Effector memory CD8-positive, alpha-beta T cell (primary cell): ENCODE measurements around the gene PLCB4.

Source experiments
- ATAC-seq: fragments of 150-1000 bp; cut with Tn5 transposase; replicated peaks from 2 replicates; pipeline ENCODE4 v1.10.0; 2021; ENCODE audit warnings: mild to moderate bottlenecking, moderate library complexity
- DNase-seq, 3 experiments: peaks; one replicate each; pipeline ENCODE4 v3.0.0; 2021
- H3K27ac Mint-ChIP-seq, 2 donors: one replicate each; pipeline ENCODE4 v1.8.0; 2022; ENCODE audit warnings: mild to moderate bottlenecking in 2 of 2, mixed read lengths in 2 of 2, moderate library complexity in 2 of 2
- H3K27me3 Mint-ChIP-seq, 2 donors: one replicate each; pipeline ENCODE4 v1.8.0; 2022; ENCODE audit warnings: mixed read lengths in 2 of 2
- H3K36me3 Mint-ChIP-seq: one replicate; pipeline ENCODE4 v1.8.0; 2022; ENCODE audit warnings: mild to moderate bottlenecking, moderate library complexity, mixed read lengths; ENCODE audit not compliant: insufficient read depth
- H3K4me1 Mint-ChIP-seq, 2 donors: one replicate each; pipeline ENCODE4 v1.8.0; 2022; ENCODE audit warnings: low read depth in 2 of 2, mixed read lengths in 2 of 2
- H3K4me3 Mint-ChIP-seq, 2 donors: one replicate each; pipeline ENCODE4 v1.8.0; 2022; ENCODE audit warnings: mild to moderate bottlenecking in 2 of 2, mixed read lengths in 2 of 2, moderate library complexity in 2 of 2
- H3K9me3 Mint-ChIP-seq, 2 donors: one replicate each; pipeline ENCODE4 v1.8.0; 2022; ENCODE audit warnings: mixed read lengths in 2 of 2

Gene PLCB4

GRCh38 chr20:9342651-9343050 lies 273.8 kb downstream of the PLCB4 start:
- Mint-ChIP-seq H3K4me1 (no peaks in the 10 kb centered on the region), H3K27me3 (no peaks in the 10 kb centered on the region), H3K36me3 (no peaks in the 10 kb centered on the region), H3K4me3 (no peak overlapping the region), H3K27ac (no peak overlapping the region), H3K9me3 (peaks cover 11% of the 10 kb centered on the region in 2 donors)
- no peak for DNase-seq
- no peak for ATAC-seq

- DNase-seq (no peak), ATAC-seq (no peak)
- H3K9me3 Mint-ChIP-seq = peaks cover 11% of the 10 kb centered on the region in 2 donors
- H3K4me3 Mint-ChIP-seq = no peak overlapping the region
- H3K36me3 Mint-ChIP-seq = no peaks in the 10 kb centered on the region
- H3K27me3 Mint-ChIP-seq = no peaks in the 10 kb centered on the region
- H3K4me1 Mint-ChIP-seq = no peaks in the 10 kb centered on the region
- no peak overlapping the region for H3K27ac Mint-ChIP-seq
Measured at GRCh38 chr20:9344083-9344920, 275.4 kb downstream of the PLCB4 start.

GRCh38 chr20:9348316-9348715 lies 279.4 kb downstream of the PLCB4 start:
- H3K36me3 Mint-ChIP-seq = no peaks in the 10 kb centered on the region
- H3K27me3 Mint-ChIP-seq = no peaks in the 10 kb centered on the region
- H3K4me3 Mint-ChIP-seq = no peak overlapping the region
- H3K9me3 Mint-ChIP-seq = peaks cover 11% of the 10 kb centered on the region in 2 donors
- ATAC-seq = no peak
- H3K27ac Mint-ChIP-seq = no peak overlapping the region
- H3K4me1 Mint-ChIP-seq = no peaks in the 10 kb centered on the region
- no peak for DNase-seq

- no peaks in the 10 kb centered on the region for H3K36me3 Mint-ChIP-seq
- no peak for ATAC-seq
- no peaks in the 10 kb centered on the region for H3K4me1 Mint-ChIP-seq
- no peaks in the 10 kb centered on the region for H3K27me3 Mint-ChIP-seq
- peaks cover 8% of the 10 kb centered on the region in 2 donors for H3K9me3 Mint-ChIP-seq
- no peak overlapping the region for H3K4me3 Mint-ChIP-seq
- H3K27ac Mint-ChIP-seq = no peak overlapping the region
- DNase-seq = no peak
Measured at GRCh38 chr20:9348747-9349146, 279.9 kb downstream of the PLCB4 start.

- H3K4me1 Mint-ChIP-seq = no peaks in the 10 kb centered on the region
- H3K36me3 Mint-ChIP-seq = no peaks in the 10 kb centered on the region
- DNase-seq = no peak
- ATAC-seq = no peak
- H3K27me3 Mint-ChIP-seq = no peaks in the 10 kb centered on the region
- H3K4me3 Mint-ChIP-seq = no peak overlapping the region
- H3K27ac Mint-ChIP-seq = no peak overlapping the region
- H3K9me3 Mint-ChIP-seq = peaks cover 3% of the 10 kb centered on the region in 2 donors
Measured at GRCh38 chr20:9349249-9349648, 280.4 kb downstream of the PLCB4 start.

- H3K9me3 Mint-ChIP-seq = peaks cover 0 to 1% of the 10 kb centered on the region in 2 donors
- ATAC-seq = no peak
Measured at GRCh38 chr20:9352739-9353138, 283.9 kb downstream of the PLCB4 start.

GRCh38 chr20:9353180-9353915 lies 284.5 kb downstream of the PLCB4 start:
- DNase-seq (no peak), ATAC-seq (no peak)
- Mint-ChIP-seq H3K27ac (no peak overlapping the region), H3K9me3 (peaks cover 0 to 1% of the 10 kb centered on the region in 2 donors), H3K4me1 (no peaks in the 10 kb centered on the region), H3K4me3 (no peak overlapping the region), H3K36me3 (no peaks in the 10 kb centered on the region), H3K27me3 (no peaks in the 10 kb centered on the region)

More at GRCh38 chr20:9352739-9353138, 283.9 kb downstream of the PLCB4 start:
- Mint-ChIP-seq H3K4me3 (no peak overlapping the region), H3K27ac (no peak overlapping the region), H3K4me1 (no peaks in the 10 kb centered on the region), H3K27me3 (no peaks in the 10 kb centered on the region), H3K36me3 (no peaks in the 10 kb centered on the region)
- DNase-seq = no peak

GRCh38 chr20:9353916-9354276 lies 285.0 kb downstream of the PLCB4 start:
- H3K36me3 Mint-ChIP-seq = no peaks in the 10 kb centered on the region
- H3K27me3 Mint-ChIP-seq = no peaks in the 10 kb centered on the region
- ATAC-seq = no peak
- peaks cover under 1 to 1% of the 10 kb centered on the region in 2 donors for H3K9me3 Mint-ChIP-seq
- H3K4me3 Mint-ChIP-seq = no peak overlapping the region
- H3K4me1 Mint-ChIP-seq = no peaks in the 10 kb centered on the region
- DNase-seq = no peak
- no peak overlapping the region for H3K27ac Mint-ChIP-seq

GRCh38 chr20:9354579-9354978 lies 285.7 kb downstream of the PLCB4 start:
- Mint-ChIP-seq H3K9me3 (peaks cover 1 to 5% of the 10 kb centered on the region in 2 donors), H3K4me3 (no peak overlapping the region), H3K27me3 (no peaks in the 10 kb centered on the region), H3K4me1 (no peaks in the 10 kb centered on the region), H3K36me3 (no peaks in the 10 kb centered on the region), H3K27ac (no peak overlapping the region)
- no peak for ATAC-seq
- no peak for DNase-seq

- Mint-ChIP-seq H3K27ac (no peak overlapping the region), H3K4me1 (no peaks in the 10 kb centered on the region), H3K36me3 (no peaks in the 10 kb centered on the region), H3K4me3 (no peak overlapping the region), H3K27me3 (no peaks in the 10 kb centered on the region), H3K9me3 (peaks cover 1 to 5% of the 10 kb centered on the region in 2 donors)
- DNase-seq (no peak), ATAC-seq (no peak)
Measured at GRCh38 chr20:9358001-9358400, 289.1 kb downstream of the PLCB4 start.

GRCh38 chr20:9359561-9360308 lies 290.8 kb downstream of the PLCB4 start:
- H3K36me3 Mint-ChIP-seq = no peaks in the 10 kb centered on the region
- ATAC-seq (no peak), DNase-seq (no peak)
- no peaks in the 10 kb centered on the region for H3K4me1 Mint-ChIP-seq
- peaks cover 1 to 5% of the 10 kb centered on the region in 2 donors for H3K9me3 Mint-ChIP-seq
- H3K27me3 Mint-ChIP-seq = no peaks in the 10 kb centered on the region
- H3K4me3 Mint-ChIP-seq = no peak overlapping the region
- H3K27ac Mint-ChIP-seq = no peak overlapping the region

- H3K27ac Mint-ChIP-seq = no peak overlapping the region
- H3K27me3 Mint-ChIP-seq = no peaks in the 10 kb centered on the region
- H3K4me1 Mint-ChIP-seq = no peaks in the 10 kb centered on the region
- peaks cover 1 to 5% of the 10 kb centered on the region in 2 donors for H3K9me3 Mint-ChIP-seq
- no peak overlapping the region for H3K4me3 Mint-ChIP-seq
- DNase-seq = no peak
- no peaks in the 10 kb centered on the region for H3K36me3 Mint-ChIP-seq
- ATAC-seq = no peak
Measured at GRCh38 chr20:9360431-9360830, 291.5 kb downstream of the PLCB4 start.

- peaks cover 0 to 5% of the 10 kb centered on the region in 2 donors for H3K9me3 Mint-ChIP-seq
- no peak overlapping the region for H3K4me3 Mint-ChIP-seq
- H3K27me3 Mint-ChIP-seq = no peaks in the 10 kb centered on the region
- no peaks in the 10 kb centered on the region for H3K4me1 Mint-ChIP-seq
- no peak overlapping the region for H3K27ac Mint-ChIP-seq
- no peak for DNase-seq
- no peak for ATAC-seq
- no peaks in the 10 kb centered on the region for H3K36me3 Mint-ChIP-seq
Measured at GRCh38 chr20:9363673-9364072, 294.8 kb downstream of the PLCB4 start.
